Glomerular visceral epithelial cell (primary cell): ENCODE results near the gene BLNK.
A peak's percentile ranks its signal among the peaks of the same experiment; 100 is the strongest.
"Not testable (repeated sequence)": the region's sequence is repeated elsewhere in the genome, so short reads cannot be mapped to it uniquely, and the experiment has no call there.

ENCODE experiments used
- DNase-seq: peaks from one replicate; pipeline ENCODE4 v3.0.0-alpha.2; 2016; ENCODE audit errors: extremely low spot score

BLNK gene

DNA sequence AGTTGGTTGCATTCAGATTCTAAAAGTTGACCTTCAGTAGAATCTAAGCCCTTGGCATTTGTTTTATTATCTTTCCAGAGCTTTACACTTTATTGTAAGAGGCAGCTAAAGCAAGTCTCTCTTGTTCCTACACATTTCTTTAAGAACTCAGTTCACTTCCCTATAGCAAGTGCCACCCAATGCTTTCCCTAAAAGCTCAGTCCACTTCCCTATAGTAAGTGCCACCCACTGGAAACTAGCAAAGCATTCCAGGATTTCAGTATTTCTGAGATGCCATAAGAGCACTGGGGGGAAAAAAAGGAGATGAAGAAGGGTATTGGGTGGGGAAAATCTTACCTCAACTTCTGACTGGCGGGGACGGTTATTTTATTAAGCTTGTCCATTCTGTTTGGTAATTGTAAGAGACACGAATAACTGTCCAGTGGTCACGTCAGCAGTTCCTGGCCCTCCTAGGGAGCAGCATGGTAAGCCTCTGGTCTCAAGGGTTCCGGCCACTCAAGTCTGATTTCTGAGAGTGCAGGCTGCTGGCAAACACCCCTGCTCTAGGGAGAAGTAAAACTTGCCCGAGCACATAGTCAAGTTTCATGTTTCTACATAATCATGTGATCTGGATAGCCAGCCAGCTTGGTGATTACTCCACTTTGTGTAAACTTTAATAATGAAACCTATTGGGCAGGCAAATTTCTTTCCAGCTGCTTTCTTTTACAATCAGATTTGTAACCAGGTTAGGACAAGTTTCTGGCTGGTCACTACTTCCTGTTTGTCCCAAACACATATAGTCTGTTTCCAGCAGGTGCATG is at the start of gene BLNK:
BLNK (minus strand) TSS at position 554 of the 800 bp plus-strand sequence; CDS start at position 383, 171 bp downstream.
- no peak for DNase-seq

GRCh38 chr10:96319754-96320474 is 48.5 kb upstream of the BLNK start:
- DNase-seq: peak; percentile 4

DNA sequence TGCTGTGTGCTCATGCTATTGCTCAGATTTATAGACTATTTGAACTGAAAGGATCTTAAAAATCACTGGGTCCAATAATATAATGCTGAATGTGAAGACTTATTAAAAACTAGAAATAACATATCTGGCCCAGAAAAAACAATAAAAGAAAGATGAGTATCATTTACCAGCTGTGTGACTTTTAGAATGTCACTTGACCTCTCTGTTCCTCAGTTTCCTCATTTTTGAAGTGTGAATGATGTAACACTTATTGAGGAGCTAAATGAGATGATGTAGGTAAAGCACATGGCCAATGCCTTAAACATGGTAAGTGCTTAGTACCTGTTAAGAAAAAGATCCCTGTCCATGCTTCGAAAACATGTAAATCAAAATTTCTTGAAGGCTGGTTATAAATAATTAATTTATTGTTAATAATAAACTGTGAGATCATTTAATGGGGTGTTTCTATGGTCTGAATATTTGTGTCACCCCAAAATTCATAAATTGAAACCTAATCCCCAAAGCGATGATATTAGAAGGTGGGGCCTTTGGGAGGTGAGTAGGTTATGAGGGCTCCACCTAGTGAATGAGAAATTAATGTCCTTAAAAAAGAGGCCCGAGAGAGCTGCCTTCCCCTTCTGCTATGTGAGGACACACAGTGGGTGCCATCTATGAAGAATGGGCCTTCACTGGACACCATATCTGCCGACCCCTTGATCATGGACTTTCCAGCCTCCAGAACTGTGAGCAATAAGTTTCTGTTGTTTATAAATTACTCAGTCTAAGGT is 45.9 kb upstream of the BLNK start:
- no peak for DNase-seq

GRCh38 chr10:96313344-96313743 is 42.0 kb upstream of the BLNK start:
- no peak for DNase-seq

GRCh38 chr10:96311180-96311715 is 39.9 kb upstream of the BLNK start:
- no peak for DNase-seq

- DNase-seq: no peak
These were observed 38.9 kb upstream of the BLNK start for GRCh38 chr10:96310321-96310669.

- no peak for DNase-seq
These were observed 38.4 kb upstream of the BLNK start for GRCh38 chr10:96309628-96310320.

DNA sequence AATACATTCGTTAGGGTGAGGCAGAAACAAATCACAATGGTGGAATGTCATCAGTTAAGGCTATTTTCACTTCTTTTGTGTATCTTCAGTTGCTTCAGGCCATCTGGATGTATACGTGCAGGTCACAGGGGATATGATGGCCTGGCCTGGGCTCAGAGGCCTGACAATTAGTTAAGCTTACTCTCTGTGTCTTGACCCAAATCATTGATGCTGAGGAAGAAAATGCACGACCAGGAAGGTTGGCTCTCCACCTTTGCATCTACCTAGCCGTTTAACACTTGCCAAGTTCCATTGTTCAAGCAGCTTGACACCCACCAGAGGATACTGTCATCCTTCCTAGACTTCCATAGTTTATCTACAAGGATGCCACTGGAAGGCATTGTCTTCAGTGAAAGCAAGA is 37.5 kb upstream of the BLNK start:
- DNase-seq: not testable (repeated sequence)

GRCh38 chr10:96306516-96306915 is 35.1 kb upstream of the BLNK start:
- DNase-seq: peak; percentile 51

DNA sequence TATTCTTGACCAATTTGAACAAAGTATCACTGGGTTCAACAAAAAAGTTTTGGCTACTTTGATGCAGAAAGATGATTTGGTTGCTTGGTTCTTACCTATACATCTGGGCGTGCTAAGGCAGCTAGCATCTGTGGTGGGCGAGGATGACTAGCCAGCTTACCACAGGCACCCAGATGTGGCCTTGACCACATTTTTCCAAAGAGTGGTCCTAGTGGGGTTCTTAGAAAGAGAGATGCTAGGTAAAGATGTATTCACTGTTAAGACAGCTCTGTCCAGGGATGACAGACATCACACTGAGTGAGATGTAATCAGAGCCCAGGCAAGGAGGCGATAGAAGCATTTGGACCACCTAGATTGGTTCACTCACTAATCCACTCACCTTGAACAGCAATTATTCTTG is 33.6 kb upstream of the BLNK start:
- no peak for DNase-seq

- no peak for DNase-seq
These were observed 32.9 kb upstream of the BLNK start, which contains the start of gene DNTT for GRCh38 chr10:96304230-96304629. TSS of gene DNTT (plus strand) at chr10:96304434. CDS start at chr10:96304498, 64 bp downstream.

DNA sequence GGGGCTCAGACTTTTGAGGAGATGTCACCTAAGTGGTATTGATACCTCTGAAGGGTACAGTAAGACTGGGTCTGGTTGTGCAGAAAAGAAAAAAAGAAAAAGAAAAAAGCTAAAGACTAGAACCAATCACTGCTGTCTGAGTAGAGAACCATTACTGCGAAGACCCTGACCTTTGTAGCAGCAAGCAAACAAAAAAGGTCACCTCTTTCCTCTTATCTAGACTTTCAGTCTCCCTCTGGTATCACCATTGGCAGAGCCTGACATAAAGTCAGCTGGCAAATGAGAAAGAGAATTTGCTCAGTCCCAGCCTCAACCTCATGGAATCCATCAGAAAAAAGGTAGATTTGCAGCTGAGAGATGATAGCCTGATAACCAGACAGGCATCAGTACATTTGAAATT is 30.2 kb upstream of the BLNK start:
- no peak for DNase-seq

DNA sequence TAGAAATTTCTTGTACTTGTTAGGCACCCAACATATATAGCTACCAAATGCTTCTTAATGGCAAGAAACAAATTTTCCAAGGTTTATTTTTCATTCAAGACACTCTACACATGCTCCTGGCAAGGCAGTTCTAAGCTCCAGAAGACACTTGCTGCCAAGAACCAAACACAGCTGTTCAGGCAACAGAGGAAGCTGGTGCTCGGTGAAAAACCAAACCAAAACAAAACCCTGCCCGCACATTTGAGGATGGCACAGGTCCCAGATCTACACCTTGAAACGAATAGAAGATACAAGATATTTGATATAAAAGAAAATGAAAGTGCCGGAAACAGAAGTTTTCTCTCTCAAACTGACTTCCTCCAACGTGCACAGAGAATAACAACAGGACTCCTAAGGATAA is 28.0 kb upstream of the BLNK start:
- DNase-seq: no peak

DNA sequence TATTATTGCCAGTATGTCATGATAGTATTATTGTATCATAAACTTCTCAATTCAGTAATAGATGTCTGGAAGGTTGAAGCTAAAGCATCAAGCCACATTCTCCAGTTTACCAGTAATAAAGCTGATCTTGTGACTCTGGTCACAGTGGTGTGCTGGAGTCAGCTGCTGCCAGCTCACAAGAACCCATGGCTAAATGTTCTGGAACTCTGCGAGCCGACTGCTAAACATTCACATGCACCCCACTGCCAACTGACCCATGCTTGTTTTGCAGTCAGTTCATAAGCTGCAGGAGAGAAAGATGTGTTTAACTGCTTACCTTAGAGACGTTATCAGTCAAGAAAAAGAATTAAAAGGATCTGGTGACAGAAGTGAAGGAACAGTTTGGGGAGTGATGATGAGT is 27.0 kb upstream of the BLNK start:
- DNase-seq: no peak

- DNase-seq: no peak
These were observed 26.1 kb upstream of the BLNK start for GRCh38 chr10:96297486-96297885.

- DNase-seq: no peak
These were observed 24.1 kb upstream of the BLNK start for GRCh38 chr10:96295475-96295874.

DNA sequence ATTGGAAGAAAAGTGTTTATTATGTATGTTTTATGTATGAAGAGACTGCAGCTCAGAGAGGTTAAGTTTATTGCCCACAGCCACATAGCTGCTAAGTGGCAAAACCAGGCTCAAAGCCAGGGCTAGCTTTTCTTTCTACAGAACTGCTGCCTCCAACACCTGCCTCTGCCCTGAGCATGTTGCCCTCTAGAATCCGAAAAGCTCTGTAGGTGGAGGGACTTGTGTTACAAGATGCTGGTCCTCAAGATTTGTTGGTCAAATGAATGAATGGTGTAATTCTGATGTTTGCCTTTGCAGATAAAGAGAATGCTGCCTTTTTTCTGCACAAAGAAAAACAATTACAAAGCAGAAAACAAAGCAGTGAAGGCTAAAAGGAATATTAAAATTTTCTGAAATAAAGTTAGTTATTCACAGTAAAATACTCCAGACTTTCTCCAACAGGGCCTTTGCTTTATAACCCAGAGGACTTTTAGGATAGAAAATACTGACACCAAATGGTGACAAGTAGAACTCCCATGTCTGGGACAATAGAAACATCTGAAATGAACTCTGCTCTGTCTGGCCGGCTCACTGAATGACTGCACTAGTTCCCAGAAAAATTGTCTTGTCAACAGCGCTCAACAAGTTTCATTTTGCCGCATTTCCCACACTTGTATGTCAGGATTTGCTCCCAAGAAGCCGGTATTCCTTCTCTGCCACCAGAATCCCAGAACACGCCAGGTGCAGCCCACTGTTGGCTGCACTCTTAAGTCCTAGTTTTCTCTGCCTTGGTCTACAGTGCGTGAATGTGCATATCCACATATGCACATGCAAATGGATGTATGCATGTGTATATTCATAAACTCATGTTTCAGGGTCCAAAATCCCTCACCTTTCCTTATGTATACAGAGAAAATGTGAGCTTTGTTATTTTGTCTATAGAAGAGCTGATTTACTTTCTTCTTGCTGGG is 21.9 kb upstream of the BLNK start:
- DNase-seq: peak; percentile 42

DNA sequence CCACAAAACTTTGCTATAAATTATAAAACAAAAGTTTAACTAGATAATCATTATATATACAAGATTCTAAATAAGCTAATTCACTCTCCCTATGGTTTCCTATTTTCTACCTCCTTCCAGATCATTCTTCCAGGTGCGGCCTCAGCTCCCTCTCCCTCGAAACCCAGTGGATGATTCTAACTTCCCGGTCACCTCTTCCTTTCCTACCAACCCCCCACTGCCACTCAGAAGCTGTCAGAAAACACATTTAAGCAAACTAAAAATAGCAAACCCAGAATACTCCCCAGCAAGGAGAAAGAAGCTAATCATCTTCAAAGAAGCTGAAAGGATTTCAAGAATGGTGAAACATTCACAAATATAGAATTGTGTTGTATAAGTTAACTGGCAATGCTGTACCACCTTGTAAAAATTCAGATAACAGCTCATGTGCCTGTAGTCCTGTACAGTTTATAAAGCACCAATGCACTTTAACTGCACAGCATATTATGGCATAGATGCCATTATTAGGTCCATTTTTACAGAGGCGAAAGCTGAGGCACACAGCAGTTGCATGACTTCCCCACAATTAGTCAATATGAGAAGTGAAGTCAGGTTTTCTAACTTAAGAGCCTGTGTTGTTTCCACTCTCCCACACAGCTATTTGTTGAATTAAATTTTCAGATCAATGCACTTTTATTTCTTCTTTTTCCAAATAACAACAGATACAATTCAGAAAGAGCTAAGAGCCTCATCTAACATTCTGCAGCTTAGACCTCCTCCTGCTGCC is 19.2 kb upstream of the BLNK start:
- DNase-seq: no peak

DNA sequence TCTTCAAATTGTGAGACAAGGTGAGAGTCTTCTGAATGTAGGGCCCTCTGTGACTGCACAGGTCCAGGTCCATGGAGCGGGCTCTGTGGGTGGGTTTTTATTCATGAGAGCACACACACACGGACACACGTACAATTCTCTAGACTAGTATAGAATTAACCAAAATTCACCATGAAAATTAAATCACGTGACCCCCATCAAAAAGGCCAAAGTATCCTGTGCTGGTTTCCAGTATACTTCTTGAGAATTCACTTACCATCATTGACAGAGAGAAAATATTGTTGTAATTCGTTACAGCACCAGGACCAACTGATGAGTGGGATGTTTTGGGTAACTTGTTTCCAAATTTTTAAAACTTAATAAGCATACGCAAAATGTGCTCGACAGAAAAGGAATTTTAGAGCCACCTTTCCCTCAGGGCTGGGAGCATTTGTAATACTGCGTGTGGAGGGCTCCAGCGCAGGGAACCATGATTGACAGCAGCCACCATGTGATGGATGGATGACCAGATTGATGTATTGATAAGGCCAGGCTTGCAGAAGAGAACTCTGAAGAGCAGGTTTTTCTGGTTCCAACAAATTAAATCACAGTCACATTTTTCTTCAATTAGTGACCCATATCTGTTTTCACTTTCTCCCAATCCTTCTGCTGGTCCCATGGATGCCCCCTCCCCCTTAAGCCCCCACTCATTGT is 18.0 kb upstream of the BLNK start:
- no peak for DNase-seq
